HepG2 (cell line): Measurements from ENCODE around the gene EXOSC9. TPM values are rescaled to one million over a fixed set of nuclear protein-coding genes. Genes with fewer than 3 reads are reported as not detected.

Experiments used
- ASH2L ChIP-seq: fragments of 300-600, 200-600 bp; sonication (generic); IDR thresholded peaks from 2 replicates; pipeline ENCODE4 v1.7.0; 2017; ENCODE audit warnings: low read depth, mild to moderate bottlenecking, moderate library complexity, mixed read lengths, low read length; ENCODE audit not compliant: insufficient read length
- DNMT1 ChIP-seq: sonication (generic); formaldehyde crosslinking; IDR thresholded peaks from 2 replicates; pipeline ENCODE4 v1.5.1; 2020; ENCODE audit warnings: mild to moderate bottlenecking, missing genetic modification reagents
- FOSL2 ChIP-seq: sonication (generic); formaldehyde crosslinking; IDR thresholded peaks from 2 replicates; pipeline ENCODE4 v1.4.0; 2020; ENCODE audit warnings: missing genetic modification reagents
- HOXA7 ChIP-seq: sonication (generic); formaldehyde crosslinking; IDR thresholded peaks from 2 replicates; pipeline ENCODE4 v1.8.1; 2022; ENCODE audit warnings: mild to moderate bottlenecking, missing genetic modification reagents, moderate library complexity
- HOXD1 ChIP-seq: sonication (generic); formaldehyde crosslinking; IDR thresholded peaks from 2 replicates; pipeline ENCODE4 v1.5.0; 2020; ENCODE audit warnings: missing genetic modification reagents
- IKZF4 ChIP-seq: sonication (generic); formaldehyde crosslinking; IDR thresholded peaks from 2 replicates; pipeline ENCODE4 v1.5.1; 2020; ENCODE audit warnings: borderline replicate concordance, mild to moderate bottlenecking, low read depth, missing genetic modification reagents; ENCODE audit errors: not compliant biosample characterization
- ISL2 ChIP-seq: sonication (generic); formaldehyde crosslinking; IDR thresholded peaks from 2 replicates; pipeline ENCODE4 v1.5.0; 2020; ENCODE audit warnings: missing genetic modification reagents
- KDM5A ChIP-seq: fragments of 200-600 bp; sonication (generic); IDR thresholded peaks from 2 replicates; pipeline ENCODE4 v1.7.0; 2018; ENCODE audit warnings: antibody characterized with exemption, mild to moderate bottlenecking, low read length, borderline replicate concordance
- MED13 ChIP-seq: sonication (generic); formaldehyde crosslinking; IDR thresholded peaks from 2 replicates; pipeline ENCODE4 v1.5.0; 2020; ENCODE audit warnings: missing genetic modification reagents
- NR0B2 ChIP-seq: sonication (generic); formaldehyde crosslinking; IDR thresholded peaks from 2 replicates; pipeline ENCODE4 v1.4.0; 2020; ENCODE audit warnings: mild to moderate bottlenecking, missing genetic modification reagents
- NR3C1 ChIP-seq: sonication (generic); formaldehyde crosslinking; IDR thresholded peaks from 2 replicates; pipeline ENCODE4 v1.4.0; 2020; ENCODE audit warnings: missing genetic modification reagents
- PAF1 ChIP-seq: IDR thresholded peaks from 2 replicates; pipeline ENCODE4 v1.6.1; 2016; ENCODE audit warnings: missing genetic modification reagents, missing compliant biosample characterization
- PITX1 ChIP-seq: sonication (generic); formaldehyde crosslinking; IDR thresholded peaks from 2 replicates; pipeline ENCODE4 v1.5.1; 2020; ENCODE audit warnings: mild to moderate bottlenecking, missing genetic modification reagents
- RAD21 ChIP-seq: fragments of 450-650 bp; formaldehyde crosslinking; IDR thresholded peaks from 2 replicates; pipeline ENCODE4 v1.5.0; 2020; ENCODE audit warnings: mild to moderate bottlenecking
- SSRP1 ChIP-seq: IDR thresholded peaks from 2 replicates; pipeline ENCODE4 v1.6.1; 2016; ENCODE audit warnings: control low read depth
- TIGD3 ChIP-seq: sonication (generic); formaldehyde crosslinking; IDR thresholded peaks from 2 replicates; pipeline ENCODE4 v1.5.1; 2020; ENCODE audit warnings: mild to moderate bottlenecking, missing genetic modification reagents, borderline replicate concordance
- ZBTB37 ChIP-seq: sonication (generic); formaldehyde crosslinking; IDR thresholded peaks from 2 replicates; pipeline ENCODE4 v1.4.0; 2020; ENCODE audit warnings: mild to moderate bottlenecking, missing genetic modification reagents
- ZNF792 ChIP-seq: IDR thresholded peaks from 2 replicates; pipeline ENCODE4 v1.6.1; 2016
- polyA plus RNA-seq, 8 experiments: library from polyadenylated mRNA; depleted of rRNA in 3 of 8; stranded (reverse) in 7 of 8; unstranded in 1 of 8; fragments of >200 nt; fragmentation: Illumina TruSeq in 4 of 8; extraction: Trizol in 4 of 8; gene quantifications; 2 replicates each; pipeline versions ENCODE4 v1.2.1 to v1.2.3, GENCODE V29; 2011 to 2016; ENCODE audit warnings: low read depth in 4 of 8, missing spikeins in 1 of 8, mixed read lengths in 1 of 8; ENCODE audit not compliant: insufficient read depth in 1 of 8
- total RNA-seq, 5 experiments: library from RNA; depleted of rRNA; stranded (reverse); fragments of >200 nt; fragmentation: Illumina TruSeq; extraction: Trizol; gene quantifications; 2 replicates each; pipeline ENCODE4 v1.2.3, GENCODE V29; 2016; ENCODE audit warnings: low read depth in 1 of 5

EXOSC9 gene
- total and polyA plus RNA-seq, 2 of the 13 experiments (the other 11 are each of a cell fraction or from before 2014, with no cell fraction given), result 26.0 to 48.0 TPM

GRCh38 chr4:121800961-121801714 is at the start of gene EXOSC9 (continued):
- TF ChIP-seq ZBTB37 (CRISPR knock-in tag) (no peak), FOSL2 (peak; percentile 48; the same call in 1 of the 2 replicates), KDM5A (peak; percentile 99), TIGD3 (CRISPR knock-in tag) (0 out of 2 replicates have a peak, but pooled peaks have one; percentile 69), HOXD1 (CRISPR knock-in tag) (peak; percentile 74; the same call in 1 of the 2 replicates), ASH2L (peak; percentile 99), ISL2 (CRISPR knock-in tag) (peak; percentile 70; the same call in 1 of the 2 replicates), IKZF4 (CRISPR knock-in tag) (no peak), ZNF792 (0 out of 2 replicates have a peak, but pooled peaks have one; percentile 47), NR3C1 (CRISPR knock-in tag) (no peak), SSRP1 (CRISPR knock-in tag) (0 out of 2 replicates have a peak, but pooled peaks have one; percentile 15), RAD21 (CRISPR knock-in tag) (0 out of 2 replicates have a peak, but pooled peaks have one; percentile 10), DNMT1 (no peak), HOXA7 (CRISPR knock-in tag) (no peak), PITX1 (peak; percentile 76; the same call in 1 of the 2 replicates), PAF1 (CRISPR knock-in tag) (no peak), NR0B2 (CRISPR knock-in tag) (no peak), MED13 (CRISPR knock-in tag) (no peak)
